ENCODE measurements around the gene KCNC3. TPM values are rescaled to one million over a fixed set of nuclear protein-coding genes. Genes with fewer than 3 reads are reported as not detected.

Gene KCNC3
- total and polyA plus RNA-seq, 2 of the 13 experiments (the other 11 are each of a cell fraction or from before 2014, with no cell fraction given): 0.29 to 1.7 TPM

DNA sequence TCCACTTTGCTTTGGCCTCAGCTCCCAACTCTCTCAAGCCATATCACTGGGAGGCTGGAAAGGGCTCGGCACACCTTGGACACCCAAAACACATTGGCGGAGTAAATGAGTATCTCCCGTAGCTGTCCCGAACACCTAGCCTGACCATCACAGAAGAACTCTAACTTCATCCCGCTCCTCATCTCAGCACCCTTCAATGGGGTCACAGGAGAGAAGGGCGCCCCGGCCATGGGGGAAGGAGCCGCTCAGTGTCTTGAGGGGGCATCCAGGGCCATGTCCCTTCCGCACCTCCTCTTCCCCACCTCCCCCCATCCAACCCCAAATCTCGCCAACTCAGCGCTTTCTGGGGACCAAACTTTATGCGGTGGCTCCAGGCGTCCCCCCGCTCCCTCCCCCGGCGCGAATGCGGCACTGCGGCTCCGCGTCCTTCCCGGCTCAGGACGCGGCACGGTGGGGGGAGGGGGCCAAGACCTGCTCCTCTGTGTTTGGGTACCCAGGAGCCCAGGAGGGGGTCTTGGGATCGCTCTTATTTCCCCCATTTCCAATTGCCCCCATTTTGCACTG lies 3.0 kb downstream of the KCNC3 start (continued):
- TF ChIP-seq, protein P1, sequence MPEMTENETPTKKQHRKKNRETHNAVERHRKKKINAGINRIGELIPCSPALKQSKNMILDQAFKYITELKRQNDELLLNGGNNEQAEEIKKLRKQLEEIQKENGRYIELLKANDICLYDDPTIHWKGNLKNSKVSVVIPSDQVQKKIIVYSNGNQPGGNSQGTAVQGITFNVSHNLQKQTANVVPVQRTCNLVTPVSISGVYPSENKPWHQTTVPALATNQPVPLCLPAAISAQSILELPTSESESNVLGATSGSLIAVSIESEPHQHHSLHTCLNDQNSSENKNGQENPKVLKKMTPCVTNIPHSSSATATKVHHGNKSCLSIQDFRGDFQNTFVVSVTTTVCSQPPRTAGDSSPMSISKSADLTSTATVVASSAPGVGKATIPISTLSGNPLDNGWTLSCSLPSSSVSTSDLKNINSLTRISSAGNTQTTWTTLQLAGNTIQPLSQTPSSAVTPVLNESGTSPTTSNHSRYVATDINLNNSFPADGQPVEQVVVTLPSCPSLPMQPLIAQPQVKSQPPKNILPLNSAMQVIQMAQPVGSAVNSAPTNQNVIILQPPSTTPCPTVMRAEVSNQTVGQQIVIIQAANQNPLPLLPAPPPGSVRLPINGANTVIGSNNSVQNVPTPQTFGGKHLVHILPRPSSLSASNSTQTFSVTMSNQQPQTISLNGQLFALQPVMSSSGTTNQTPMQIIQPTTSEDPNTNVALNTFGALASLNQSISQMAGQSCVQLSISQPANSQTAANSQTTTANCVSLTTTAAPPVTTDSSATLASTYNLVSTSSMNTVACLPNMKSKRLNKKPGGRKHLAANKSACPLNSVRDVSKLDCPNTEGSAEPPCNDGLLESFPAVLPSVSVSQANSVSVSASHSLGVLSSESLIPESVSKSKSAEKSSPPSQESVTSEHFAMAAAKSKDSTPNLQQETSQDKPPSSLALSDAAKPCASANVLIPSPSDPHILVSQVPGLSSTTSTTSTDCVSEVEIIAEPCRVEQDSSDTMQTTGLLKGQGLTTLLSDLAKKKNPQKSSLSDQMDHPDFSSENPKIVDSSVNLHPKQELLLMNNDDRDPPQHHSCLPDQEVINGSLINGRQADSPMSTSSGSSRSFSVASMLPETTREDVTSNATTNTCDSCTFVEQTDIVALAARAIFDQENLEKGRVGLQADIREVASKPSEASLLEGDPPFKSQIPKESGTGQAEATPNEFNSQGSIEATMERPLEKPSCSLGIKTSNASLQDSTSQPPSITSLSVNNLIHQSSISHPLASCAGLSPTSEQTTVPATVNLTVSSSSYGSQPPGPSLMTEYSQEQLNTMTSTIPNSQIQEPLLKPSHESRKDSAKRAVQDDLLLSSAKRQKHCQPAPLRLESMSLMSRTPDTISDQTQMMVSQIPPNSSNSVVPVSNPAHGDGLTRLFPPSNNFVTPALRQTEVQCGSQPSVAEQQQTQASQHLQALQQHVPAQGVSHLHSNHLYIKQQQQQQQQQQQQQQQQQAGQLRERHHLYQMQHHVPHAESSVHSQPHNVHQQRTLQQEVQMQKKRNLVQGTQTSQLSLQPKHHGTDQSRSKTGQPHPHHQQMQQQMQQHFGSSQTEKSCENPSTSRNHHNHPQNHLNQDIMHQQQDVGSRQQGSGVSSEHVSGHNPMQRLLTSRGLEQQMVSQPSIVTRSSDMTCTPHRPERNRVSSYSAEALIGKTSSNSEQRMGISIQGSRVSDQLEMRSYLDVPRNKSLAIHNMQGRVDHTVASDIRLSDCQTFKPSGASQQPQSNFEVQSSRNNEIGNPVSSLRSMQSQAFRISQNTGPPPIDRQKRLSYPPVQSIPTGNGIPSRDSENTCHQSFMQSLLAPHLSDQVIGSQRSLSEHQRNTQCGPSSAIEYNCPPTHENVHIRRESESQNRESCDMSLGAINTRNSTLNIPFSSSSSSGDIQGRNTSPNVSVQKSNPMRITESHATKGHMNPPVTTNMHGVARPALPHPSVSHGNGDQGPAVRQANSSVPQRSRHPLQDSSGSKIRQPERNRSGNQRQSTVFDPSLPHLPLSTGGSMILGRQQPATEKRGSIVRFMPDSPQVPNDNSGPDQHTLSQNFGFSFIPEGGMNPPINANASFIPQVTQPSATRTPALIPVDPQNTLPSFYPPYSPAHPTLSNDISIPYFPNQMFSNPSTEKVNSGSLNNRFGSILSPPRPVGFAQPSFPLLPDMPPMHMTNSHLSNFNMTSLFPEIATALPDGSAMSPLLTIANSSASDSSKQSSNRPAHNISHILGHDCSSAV (CRISPR knock-in tag; IDR thresholded peaks at IDR 0.05; ENCODE audit: borderline replicate concordance): no peak
- TF ChIP-seq NFE2 (CRISPR knock-in tag; IDR thresholded peaks at IDR 0.05): no peak
- peak; percentile 87 for TF ChIP-seq MAFF (IDR thresholded peaks at IDR 0.05; ENCODE audit: low read depth, low read length)
- no peak for TF ChIP-seq TRIM24 (CRISPR knock-in tag; IDR thresholded peaks at IDR 0.05)

Measured in HepG2 (cell line).